Panc1 (cell line): ENCODE measurements around the gene RPS19BP1. TPM values are rescaled to one million over a fixed set of nuclear protein-coding genes. Genes with fewer than 3 reads are reported as not detected.

Experiments used
- ATAC-seq: fragments of 200-7000 bp; cut with Tn5 transposase; 2 replicates; pipeline ENCODE4 v1.9.1; 2020; ENCODE audit warnings: mild to moderate bottlenecking, moderate library complexity
- BruUV-seq: library from RNA; stranded (reverse); fragments of 400-500 nt; replicated peaks from 2 replicates; lab custom pipeline; 2021; lab: Mats Ljungman, UMichigan
- CTCF ChIA-PET: fragments of 300-600 bp; sonication (Branson Sonifier 250); formaldehyde crosslinking; loops from one replicate; lab custom pipeline; 2022; ENCODE audit warnings: antibody characterized with exemption; lab: Charles Lee
- POLR2A ChIA-PET: fragments of 300-600 bp; sonication (Branson Sonifier 250); formaldehyde crosslinking; loops from one replicate; lab custom pipeline; 2022; ENCODE audit warnings: antibody characterized with exemption; lab: Charles Lee
- DNase-seq: peaks from one replicate; pipeline ENCODE4 v3.0.0-alpha.2; 2010; ENCODE audit warnings: low read depth, low spot score
- H3K27ac ChIP-seq: 2 replicates; pipeline ENCODE4 v1.5.1; 2011; ENCODE audit warnings: mild to moderate bottlenecking, low read length, inconsistent platforms
- H3K27me3 ChIP-seq: fragments of 200-500 bp; sonication (Bioruptor generic); 2 replicates; pipeline ENCODE4 v1.6.0; 2014; ENCODE audit warnings: low read length, inconsistent platforms; ENCODE audit not compliant: control insufficient read depth, insufficient read depth
- H3K36me3 ChIP-seq: fragments of 200-500 bp; sonication (Bioruptor generic); 2 replicates; pipeline ENCODE4 v1.5.1; 2014; ENCODE audit warnings: inconsistent platforms, mild to moderate bottlenecking, low read length, moderate library complexity; ENCODE audit not compliant: control insufficient read depth, insufficient read depth
- H3K4me1 ChIP-seq: 2 replicates; pipeline ENCODE4 v1.5.1; 2011; ENCODE audit warnings: inconsistent platforms, mild to moderate bottlenecking, low read length, moderate library complexity; ENCODE audit not compliant: control insufficient read depth, insufficient read depth
- H3K4me3 ChIP-seq, 2 experiments: 2 replicates each; pipeline ENCODE4 v1.5.1; 2011 to 2012; ENCODE audit warnings: low read depth in 2 of 2, low read length in 2 of 2, mild to moderate bottlenecking in 2 of 2, inconsistent platforms in 1 of 2, moderate library complexity in 1 of 2
- H3K9me3 ChIP-seq: fragments of 200-500 bp; sonication (Bioruptor generic); 2 replicates; pipeline ENCODE4 v1.5.1; 2014; ENCODE audit warnings: low read depth, mild to moderate bottlenecking, inconsistent platforms, low read length, moderate library complexity; ENCODE audit not compliant: control insufficient read depth, insufficient read depth
- POLR2AphosphoS5 ChIP-seq: IDR thresholded peaks from 2 replicates; pipeline ENCODE4 v1.6.1; 2012; ENCODE audit warnings: mild to moderate bottlenecking, low read depth, low read length, moderate library complexity
- SIN3A ChIP-seq: IDR thresholded peaks from 2 replicates; pipeline ENCODE4 v1.6.1; 2012; ENCODE audit warnings: low read depth, mild to moderate bottlenecking, low read length, moderate library complexity, borderline replicate concordance; ENCODE audit not compliant: insufficient read depth
- TCF7L2 ChIP-seq: IDR thresholded peaks from 2 replicates; pipeline ENCODE4 v1.6.1; 2011; ENCODE audit warnings: mild to moderate bottlenecking, low read depth, low read length, inconsistent platforms
- in situ Hi-C: cut with HindIII; loops from 2 replicates; pipeline ENCODE4 v1.10.0; 2016; ENCODE audit warnings: low sequenced_read_pairs, low pct_unique_long_range_greater_than_20kb
- intact Hi-C: fragments of 100-400 bp; cut with micrococcal nuclease; formaldehyde crosslinking; loops from one replicate; pipeline ENCODE4 v1.10.0; 2022; ENCODE audit not compliant: unreplicated experiment
- total RNA-seq: library from RNA; stranded (reverse); gene quantifications from one replicate; pipeline ENCODE4 v1.2.1, GENCODE V29; 2021; ENCODE audit not compliant: unreplicated experiment
- TF ChIP-seq, protein P1 (sequence below): fragments of 450-650 bp; IDR thresholded peaks from 2 replicates; pipeline ENCODE4 v1.5.1; 2017; ENCODE audit warnings: mild to moderate bottlenecking
- TF ChIP-seq, protein P2 (sequence below), 2 experiments: IDR thresholded peaks; 2 replicates each; pipeline ENCODE4 v1.6.1; 2011 to 2012; ENCODE audit warnings: low read depth in 2 of 2, control low read depth in 1 of 2, low read length in 1 of 2, mild to moderate bottlenecking in 1 of 2, moderate library complexity in 1 of 2; ENCODE audit not compliant: insufficient read depth in 1 of 2

Gene RPS19BP1
- total RNA-seq, 1 experiment from 2014 or later, result 123 TPM

DNA sequence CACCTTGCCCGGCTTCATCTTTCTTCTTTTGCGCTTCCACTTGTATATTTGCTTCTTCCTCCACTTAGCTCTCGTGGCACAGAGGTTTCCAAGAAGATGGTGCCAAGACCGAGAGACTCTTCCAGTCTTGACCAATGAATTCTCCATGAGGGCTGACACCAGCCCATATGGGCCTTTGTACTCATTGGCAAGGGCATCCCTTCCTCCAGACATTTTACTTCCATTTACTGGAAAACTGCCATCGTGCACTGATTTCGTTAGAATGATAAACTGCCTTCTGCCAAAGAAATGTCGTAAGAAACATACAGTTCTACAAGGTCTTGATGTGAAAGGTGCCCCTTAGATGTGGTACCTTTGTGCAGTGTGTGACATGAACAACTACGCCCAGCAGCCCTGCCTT lies 35.1 kb downstream of the RPS19BP1 start:
- in situ Hi-C loops (no loop called here), intact Hi-C loops (loop anchor here (5.0 kb wide), 1 partner anchor 35 kb away; the partner anchor contains the start of gene RPS19BP1)
- Histone ChIP-seq H3K36me3 (no peaks in the 10 kb centered on the region; the same call in 1 of the 2 replicates), H3K27ac (no peak overlapping the region), H3K27me3 (no peaks in the 10 kb centered on the region), H3K4me3 (no peak overlapping the region), H3K9me3 (no peaks in the 10 kb centered on the region), H3K4me1 (peaks cover 10% of the 10 kb centered on the region)
- DNase-seq, result no peak
- no peak for TF ChIP-seq POLR2AphosphoS5
- TF ChIP-seq, protein P1, sequence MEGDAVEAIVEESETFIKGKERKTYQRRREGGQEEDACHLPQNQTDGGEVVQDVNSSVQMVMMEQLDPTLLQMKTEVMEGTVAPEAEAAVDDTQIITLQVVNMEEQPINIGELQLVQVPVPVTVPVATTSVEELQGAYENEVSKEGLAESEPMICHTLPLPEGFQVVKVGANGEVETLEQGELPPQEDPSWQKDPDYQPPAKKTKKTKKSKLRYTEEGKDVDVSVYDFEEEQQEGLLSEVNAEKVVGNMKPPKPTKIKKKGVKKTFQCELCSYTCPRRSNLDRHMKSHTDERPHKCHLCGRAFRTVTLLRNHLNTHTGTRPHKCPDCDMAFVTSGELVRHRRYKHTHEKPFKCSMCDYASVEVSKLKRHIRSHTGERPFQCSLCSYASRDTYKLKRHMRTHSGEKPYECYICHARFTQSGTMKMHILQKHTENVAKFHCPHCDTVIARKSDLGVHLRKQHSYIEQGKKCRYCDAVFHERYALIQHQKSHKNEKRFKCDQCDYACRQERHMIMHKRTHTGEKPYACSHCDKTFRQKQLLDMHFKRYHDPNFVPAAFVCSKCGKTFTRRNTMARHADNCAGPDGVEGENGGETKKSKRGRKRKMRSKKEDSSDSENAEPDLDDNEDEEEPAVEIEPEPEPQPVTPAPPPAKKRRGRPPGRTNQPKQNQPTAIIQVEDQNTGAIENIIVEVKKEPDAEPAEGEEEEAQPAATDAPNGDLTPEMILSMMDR, result no peak
- no peak for TF ChIP-seq SIN3A
- no peak for TF ChIP-seq TCF7L2
- TF ChIP-seq, protein P2, sequence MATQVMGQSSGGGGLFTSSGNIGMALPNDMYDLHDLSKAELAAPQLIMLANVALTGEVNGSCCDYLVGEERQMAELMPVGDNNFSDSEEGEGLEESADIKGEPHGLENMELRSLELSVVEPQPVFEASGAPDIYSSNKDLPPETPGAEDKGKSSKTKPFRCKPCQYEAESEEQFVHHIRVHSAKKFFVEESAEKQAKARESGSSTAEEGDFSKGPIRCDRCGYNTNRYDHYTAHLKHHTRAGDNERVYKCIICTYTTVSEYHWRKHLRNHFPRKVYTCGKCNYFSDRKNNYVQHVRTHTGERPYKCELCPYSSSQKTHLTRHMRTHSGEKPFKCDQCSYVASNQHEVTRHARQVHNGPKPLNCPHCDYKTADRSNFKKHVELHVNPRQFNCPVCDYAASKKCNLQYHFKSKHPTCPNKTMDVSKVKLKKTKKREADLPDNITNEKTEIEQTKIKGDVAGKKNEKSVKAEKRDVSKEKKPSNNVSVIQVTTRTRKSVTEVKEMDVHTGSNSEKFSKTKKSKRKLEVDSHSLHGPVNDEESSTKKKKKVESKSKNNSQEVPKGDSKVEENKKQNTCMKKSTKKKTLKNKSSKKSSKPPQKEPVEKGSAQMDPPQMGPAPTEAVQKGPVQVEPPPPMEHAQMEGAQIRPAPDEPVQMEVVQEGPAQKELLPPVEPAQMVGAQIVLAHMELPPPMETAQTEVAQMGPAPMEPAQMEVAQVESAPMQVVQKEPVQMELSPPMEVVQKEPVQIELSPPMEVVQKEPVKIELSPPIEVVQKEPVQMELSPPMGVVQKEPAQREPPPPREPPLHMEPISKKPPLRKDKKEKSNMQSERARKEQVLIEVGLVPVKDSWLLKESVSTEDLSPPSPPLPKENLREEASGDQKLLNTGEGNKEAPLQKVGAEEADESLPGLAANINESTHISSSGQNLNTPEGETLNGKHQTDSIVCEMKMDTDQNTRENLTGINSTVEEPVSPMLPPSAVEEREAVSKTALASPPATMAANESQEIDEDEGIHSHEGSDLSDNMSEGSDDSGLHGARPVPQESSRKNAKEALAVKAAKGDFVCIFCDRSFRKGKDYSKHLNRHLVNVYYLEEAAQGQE (IDR thresholded peaks at IDR 0.05; ENCODE audit: insufficient read depth in 1 of 2, low read depth in 2 of 2, low read length in 1 of 2), result no peak
- no peak for ATAC-seq
- no TSS peak for BruUV-seq
- ChIA-PET CTCF (no interaction called here), POLR2A (no interaction called here)

DNA sequence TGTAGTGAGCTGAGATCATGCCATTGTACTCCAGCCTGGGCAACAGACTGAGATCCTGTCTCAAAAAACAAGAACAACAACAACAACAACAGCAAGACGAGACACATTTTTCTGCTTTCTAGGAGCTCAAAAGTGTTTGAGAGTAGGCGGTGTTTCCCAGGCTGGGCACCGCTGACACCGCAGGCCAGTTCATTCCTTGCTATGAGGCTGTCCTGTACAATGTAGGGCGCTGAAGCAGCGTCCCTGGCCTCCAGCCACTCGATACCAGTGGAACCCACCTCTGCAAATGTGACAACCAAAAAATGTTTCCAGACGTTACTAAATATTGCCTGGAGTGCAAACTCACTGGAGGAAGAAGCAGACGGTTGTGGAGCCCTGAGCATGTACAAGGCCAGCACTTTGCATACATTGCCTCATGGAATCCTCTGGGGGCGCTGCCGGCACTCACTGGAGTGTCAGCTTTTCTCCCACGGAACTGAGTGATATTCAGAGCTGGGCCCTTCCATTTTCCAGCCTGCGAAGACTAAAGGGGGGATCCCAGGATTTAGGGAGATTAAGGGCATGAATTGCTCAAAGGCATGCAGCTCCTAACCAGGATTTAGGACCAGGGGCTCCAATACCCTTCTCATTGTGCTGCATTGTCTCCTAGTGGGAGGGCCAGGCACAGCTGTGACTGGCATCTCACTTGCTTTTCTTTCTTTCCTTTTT lies 36.3 kb downstream of the RPS19BP1 start:
- in situ Hi-C loops (no loop called here), intact Hi-C loops (loop anchor here (5.0 kb wide), 1 partner anchor 36 kb away; the partner anchor contains the start of gene RPS19BP1)
- no peak overlapping the region for H3K4me3 ChIP-seq
- H3K36me3 ChIP-seq, result no peaks in the 10 kb centered on the region
- BruUV-seq, result no TSS peak
- peaks cover 5% of the 10 kb centered on the region for H3K4me1 ChIP-seq
- DNase-seq (no peak), ATAC-seq (peak; percentile 84)
- H3K9me3 ChIP-seq, result no peaks in the 10 kb centered on the region
- CTCF ChIA-PET, result interaction anchor here (0.5 to 1.7 kb wide), 10 partner anchors 14 to 1098 kb away, joined by 3 to 13 read pairs (median 4); partner anchors contain the start of gene ATF4
- TF ChIP-seq TCF7L2, result no peak
- no peak for TF ChIP-seq POLR2AphosphoS5
- TF ChIP-seq, protein P1, result peak; percentile 85
- no peaks in the 10 kb centered on the region for H3K27me3 ChIP-seq
- no peak overlapping the region for H3K27ac ChIP-seq
- POLR2A ChIA-PET, result interaction anchor here (0.6 to 1.0 kb wide), 3 partner anchors 20 to 370 kb away, joined by 3 to 7 read pairs (median 4); no protein-coding TSS in a partner anchor
